ENCODE data around the gene TSC1. TPM values are rescaled to one million over a fixed set of nuclear protein-coding genes. Genes with fewer than 3 reads are reported as not detected.

Gene TSC1
- total and polyA plus RNA-seq, 3 donors from 2014 or later: 78.4 to 108 (median 100) TPM

DNA sequence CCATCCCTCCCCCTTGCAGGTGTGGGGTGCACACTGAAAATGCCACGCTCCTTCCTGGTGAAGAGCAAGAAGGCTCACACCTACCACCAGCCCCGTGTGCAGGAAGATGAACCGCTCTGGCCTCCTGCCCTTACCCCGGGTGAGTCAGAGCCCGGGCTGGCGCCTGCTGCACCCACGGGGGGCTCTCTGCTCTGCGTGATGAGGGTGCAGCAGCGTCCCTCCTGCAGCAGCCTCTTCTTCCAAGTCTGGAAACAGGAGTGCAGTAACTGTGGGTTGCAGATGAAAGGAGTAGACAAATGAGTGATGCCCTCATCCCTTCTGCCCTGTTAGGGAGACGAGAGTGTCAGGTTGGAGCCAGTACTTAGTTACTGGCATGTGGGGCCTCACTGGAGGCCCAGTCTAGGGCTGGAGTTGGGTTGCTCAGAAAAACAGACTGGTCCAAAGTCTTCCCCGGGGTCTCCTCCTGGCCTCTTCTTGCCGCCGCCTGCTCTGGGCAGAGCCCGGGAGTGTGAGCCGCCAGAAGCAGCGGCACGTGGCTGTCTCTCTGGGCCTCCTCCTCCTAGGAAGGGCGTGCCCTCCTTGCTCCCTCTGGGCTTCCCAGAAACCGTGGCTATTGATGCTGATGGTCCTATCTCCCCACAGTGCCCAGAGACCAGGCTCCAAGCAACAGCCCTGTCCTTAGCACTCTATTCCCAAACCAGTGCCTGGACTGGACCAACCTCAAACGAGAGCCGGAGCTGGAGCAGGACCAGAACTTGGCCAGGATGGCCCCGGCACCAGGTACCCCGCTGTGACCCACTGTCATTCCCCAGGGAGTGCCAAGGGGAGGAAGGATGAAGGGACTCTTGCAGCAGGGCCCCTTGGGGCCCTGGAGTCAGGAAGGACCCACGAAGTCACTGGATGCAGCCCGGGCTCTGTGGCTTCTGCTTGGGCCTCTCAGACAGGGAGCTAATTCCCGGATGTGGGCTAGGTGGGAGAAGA is 42.5 kb upstream of the TSC1 start:
- intact Hi-C loops (cut with DNase I; ENCODE audit: low total_unique reads): no loop called here
- H3K4me1 ChIP-seq: no peaks in the 10 kb centered on the region
- H3K36me3 ChIP-seq (ENCODE audit: low read depth, missing control alignments): no peaks in the 10 kb centered on the region
- DNase-seq: no peak
- no peaks in the 10 kb centered on the region for H3K27me3 ChIP-seq
- H3K9me3 ChIP-seq: no peaks in the 10 kb centered on the region
- H3K27ac ChIP-seq: no peak overlapping the region
- H3K4me3 ChIP-seq: no peak overlapping the region
- WGBS, 2 donors: 62 to 64% methylated on average over 19 to 26 of the region's 26 CpGs
- TF ChIP-seq POLR2A (IDR thresholded peaks at IDR 0.05) (no peak), CTCF (IDR thresholded peaks at IDR 0.05) (no peak)

GRCh38 chr9:132986114-132986513 is 41.7 kb upstream of the TSC1 start:
- WGBS, 2 donors: 67 to 70% methylated on average over 13 of the region's 13 CpGs
- H3K27me3 ChIP-seq: no peaks in the 10 kb centered on the region

DNA sequence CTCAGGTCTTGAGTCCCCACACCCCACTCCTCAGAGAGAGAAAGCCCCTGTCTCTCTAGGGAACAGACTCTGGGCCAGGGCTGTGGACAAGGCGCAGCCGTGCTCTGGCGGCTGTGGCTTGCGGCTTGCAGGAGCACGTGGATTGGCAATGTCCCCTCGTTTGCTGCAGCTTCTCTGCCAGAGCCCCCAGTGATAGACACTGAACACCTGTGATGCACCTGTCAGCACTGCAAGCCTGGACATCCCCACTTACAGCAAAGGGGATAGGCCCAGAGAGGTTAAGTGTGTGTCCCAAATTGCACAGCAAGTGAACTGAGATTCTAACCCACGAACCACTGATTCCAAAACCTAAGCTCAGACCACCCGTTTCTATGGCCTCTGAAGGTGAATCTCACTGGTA is 41.1 kb upstream of the TSC1 start:
- TF ChIP-seq POLR2A (IDR thresholded peaks at IDR 0.05) (no peak), CTCF (IDR thresholded peaks at IDR 0.05) (no peak)
- no peaks in the 10 kb centered on the region for H3K9me3 ChIP-seq
- H3K4me1 ChIP-seq: no peaks in the 10 kb centered on the region
- no peaks in the 10 kb centered on the region for H3K27me3 ChIP-seq
- no peak overlapping the region for H3K4me3 ChIP-seq
- WGBS, 2 donors: 73 to 86% methylated on average over 2 to 8 of the region's 8 CpGs
- H3K36me3 ChIP-seq (ENCODE audit: low read depth, missing control alignments): no peaks in the 10 kb centered on the region
- no peak for DNase-seq
- intact Hi-C loops (cut with DNase I; ENCODE audit: low total_unique reads): no loop called here
- no peak overlapping the region for H3K27ac ChIP-seq

More at GRCh38 chr9:132986114-132986513, 41.7 kb upstream of the TSC1 start:
- no peaks in the 10 kb centered on the region for H3K9me3 ChIP-seq
- TF ChIP-seq CTCF (IDR thresholded peaks at IDR 0.05): no peak
- TF ChIP-seq POLR2A (IDR thresholded peaks at IDR 0.05): no peak
- no peaks in the 10 kb centered on the region for H3K4me1 ChIP-seq
- H3K36me3 ChIP-seq (ENCODE audit: low read depth, missing control alignments): no peaks in the 10 kb centered on the region
- H3K4me3 ChIP-seq: no peak overlapping the region
- no peak overlapping the region for H3K27ac ChIP-seq
- intact Hi-C loops (cut with DNase I; ENCODE audit: low total_unique reads): no loop called here
- no peak for DNase-seq

DNA sequence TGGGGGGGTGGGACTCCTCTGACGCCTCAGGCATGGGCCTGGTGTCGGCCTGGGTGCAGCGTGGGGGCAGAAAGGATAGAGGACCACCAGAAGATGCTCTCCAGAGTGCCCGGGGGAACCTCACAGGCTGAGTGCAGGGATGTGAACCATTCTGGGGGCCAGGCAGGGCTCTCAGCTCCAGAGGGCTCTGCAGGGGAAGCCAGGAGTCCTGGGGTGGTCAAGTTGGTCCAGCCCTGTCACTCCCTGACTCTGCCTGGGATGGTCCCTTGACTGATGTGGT is 40.6 kb upstream of the TSC1 start:
- Histone ChIP-seq H3K4me3 (no peak overlapping the region), H3K9me3 (no peaks in the 10 kb centered on the region), H3K4me1 (no peaks in the 10 kb centered on the region), H3K36me3 (ENCODE audit: low read depth, missing control alignments) (no peaks in the 10 kb centered on the region), H3K27ac (no peak overlapping the region), H3K27me3 (no peaks in the 10 kb centered on the region)
- intact Hi-C loops (cut with DNase I; ENCODE audit: low total_unique reads): no loop called here
- no peak for DNase-seq
- TF ChIP-seq CTCF (IDR thresholded peaks at IDR 0.05) (no peak), POLR2A (IDR thresholded peaks at IDR 0.05) (no peak)
- WGBS, 2 donors: 31 to 57% methylated on average over 1 to 4 of the region's 4 CpGs

All from testis (tissue), 3 donors.